Stomach (tissue), 4 donors: ENCODE data around the gene GOLGA6L9.
"Not testable (repeated sequence)": the region's sequence is repeated elsewhere in the genome, so short reads cannot be mapped to it uniquely, and the experiment has no call there.

Experiments
- CTCF ChIP-seq, 7 experiments: fragments of 450-650 bp in 4 of 7; fragments of 200-600 bp in 3 of 7; sonication (generic) in 3 of 7; IDR thresholded peaks; one replicate each; pipeline ENCODE4 v1.5.1; 2016 to 2019; ENCODE audit warnings: antibody characterized with exemption in 7 of 7, control low read depth in 2 of 7, mild to moderate bottlenecking in 1 of 7
- EP300 ChIP-seq: sonication (generic); formaldehyde crosslinking; IDR thresholded peaks from one replicate; pipeline ENCODE4 v1.6.1; 2017; ENCODE audit warnings: antibody characterized with exemption
- POLR2A ChIP-seq, 4 donors: fragments of 450-650 bp; IDR thresholded peaks; one replicate each; pipeline ENCODE4 v1.6.1; 2016; ENCODE audit warnings: antibody characterized with exemption in 4 of 4, control low read depth in 2 of 4, mild to moderate bottlenecking in 1 of 4, moderate library complexity in 1 of 4
- POLR2AphosphoS5 ChIP-seq, 3 donors: sonication (generic); formaldehyde crosslinking; IDR thresholded peaks; one replicate each; pipeline ENCODE4 v1.6.1; 2016; ENCODE audit warnings: antibody characterized with exemption in 3 of 3

- not testable (repeated sequence) for TF ChIP-seq POLR2AphosphoS5 (IDR thresholded peaks at IDR 0.05); POLR2A (IDR thresholded peaks at IDR 0.05); CTCF (IDR thresholded peaks at IDR 0.05); EP300
These were observed 39.5 kb upstream of the GOLGA6L9 start for GRCh38 chr15:82390152-82390551.
